GM19193 (cell line): ENCODE data around the gene MTFMT.

Experiments used
- POLR2A ChIP-seq: IDR thresholded peaks from 4 replicates; pipeline ENCODE4 v1.6.1; 2011; ENCODE audit not compliant: insufficient read depth, insufficient read length; ENCODE audit errors: extremely low read depth

Gene MTFMT

DNA sequence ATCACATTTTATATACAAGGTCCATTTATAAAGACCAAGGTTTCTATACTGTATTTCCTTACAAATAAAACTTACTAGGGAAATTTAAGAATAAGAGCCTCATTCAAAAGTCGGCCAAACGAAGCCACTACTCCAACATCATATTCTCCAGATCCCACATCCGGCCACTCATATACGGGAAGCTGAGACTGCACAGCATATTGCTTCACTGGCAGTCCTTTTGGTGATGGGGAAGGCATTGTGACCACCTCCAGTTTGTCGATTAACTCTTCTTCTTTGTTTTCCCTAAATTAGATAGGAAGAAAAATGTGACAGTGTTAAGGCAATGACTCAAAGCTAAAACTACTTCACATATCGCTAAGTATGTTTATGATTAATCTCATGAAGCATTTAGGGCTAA is 2.7 kb downstream of the MTFMT start:
- no peak for TF ChIP-seq POLR2A

DNA sequence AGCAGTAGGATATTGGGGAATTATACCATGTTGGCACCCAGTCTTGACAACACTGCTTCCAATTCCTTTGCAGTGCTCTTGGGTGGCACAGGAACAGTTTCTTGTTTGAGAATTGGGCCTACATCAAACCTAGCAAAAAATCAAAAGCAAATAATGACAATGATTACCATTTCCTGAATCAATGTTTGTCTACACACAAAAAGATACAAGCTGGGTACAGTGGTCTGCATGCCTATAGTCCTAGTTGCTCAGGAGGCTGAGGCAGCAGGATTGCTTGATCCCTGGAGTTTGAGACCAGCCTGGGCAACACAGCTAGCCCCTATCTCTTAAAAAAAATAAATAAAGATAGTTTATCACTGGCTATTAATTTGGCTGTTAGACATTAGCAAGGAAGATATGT is 8.0 kb downstream of the MTFMT start:
- no peak for TF ChIP-seq POLR2A

DNA sequence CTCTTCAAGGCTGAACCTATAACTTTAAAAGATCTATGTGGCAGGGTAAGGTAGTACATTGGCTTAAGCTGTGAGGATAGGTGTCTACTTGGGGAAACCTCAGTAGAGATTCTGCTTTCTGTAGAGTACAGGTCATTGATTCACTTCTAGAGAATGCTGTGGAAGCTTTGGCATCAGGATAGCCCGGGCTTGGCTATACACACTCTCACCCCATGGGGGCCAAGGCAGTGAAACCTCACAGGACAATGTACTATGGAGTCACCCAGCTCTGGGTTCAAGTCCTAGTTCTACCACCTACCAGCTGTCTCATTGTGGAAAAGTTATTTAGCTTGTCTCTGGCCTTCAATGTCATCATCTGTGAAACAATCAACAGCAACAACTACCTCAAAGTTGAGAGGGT is 9.0 kb downstream of the MTFMT start:
- no peak for TF ChIP-seq POLR2A

DNA sequence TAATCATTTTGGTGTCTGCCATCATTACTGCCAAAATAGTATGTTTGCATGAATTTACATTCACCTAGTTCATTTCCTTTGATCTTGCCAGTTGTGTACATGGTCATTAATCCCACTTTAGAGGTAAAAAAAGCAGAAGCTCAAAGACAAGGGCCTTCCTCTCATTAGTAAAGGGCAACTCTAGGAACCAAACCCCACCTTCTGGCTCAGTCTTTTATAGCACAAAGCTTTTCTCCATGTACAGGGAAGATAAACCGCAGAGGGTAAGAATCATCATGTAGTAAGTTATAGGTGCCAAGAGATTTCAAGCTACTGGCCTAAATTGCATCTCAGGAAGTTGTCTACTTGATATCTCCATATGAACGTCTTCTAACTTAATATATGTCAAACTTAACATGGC is 20.5 kb downstream of the MTFMT start:
- TF ChIP-seq POLR2A = no peak

DNA sequence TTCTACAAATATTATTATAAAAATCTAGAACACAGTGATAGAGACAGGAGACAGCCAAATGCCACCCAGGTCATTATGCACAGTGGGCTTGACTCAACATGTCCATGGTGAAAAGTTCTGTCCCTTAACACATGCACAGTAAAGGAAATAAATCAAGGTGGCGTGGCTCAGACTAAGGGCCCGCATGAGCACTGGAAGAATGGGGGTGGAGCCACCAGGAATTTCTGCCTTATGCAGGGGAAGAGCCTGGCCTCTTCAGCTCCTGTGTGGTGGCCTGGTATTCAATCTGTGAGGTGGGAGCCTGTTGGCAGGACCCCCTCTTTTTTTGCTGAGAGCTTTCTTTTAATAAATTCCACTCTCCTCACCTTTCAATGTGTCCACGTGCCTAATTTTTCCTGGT is 22.6 kb downstream of the MTFMT start:
- no peak for TF ChIP-seq POLR2A

DNA sequence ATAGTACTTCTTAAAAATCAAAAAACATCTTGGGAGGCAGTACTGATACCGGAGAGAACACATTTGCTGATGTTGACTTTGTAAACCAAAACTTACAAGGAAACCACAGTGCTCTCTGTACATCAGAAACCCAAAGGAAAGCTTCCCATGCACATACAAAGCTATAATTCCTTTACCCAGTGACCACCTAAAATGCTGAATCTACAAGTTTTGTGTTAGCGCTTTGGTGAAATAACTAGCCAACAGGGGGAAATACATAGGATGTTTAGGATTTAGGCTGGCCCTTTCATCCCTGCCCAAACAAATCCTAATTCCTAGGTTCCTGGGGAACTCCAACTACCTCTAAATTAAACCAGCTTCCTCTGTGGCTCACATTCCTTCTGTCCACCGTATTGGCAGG is 24.4 kb downstream of the MTFMT start:
- no peak for TF ChIP-seq POLR2A

DNA sequence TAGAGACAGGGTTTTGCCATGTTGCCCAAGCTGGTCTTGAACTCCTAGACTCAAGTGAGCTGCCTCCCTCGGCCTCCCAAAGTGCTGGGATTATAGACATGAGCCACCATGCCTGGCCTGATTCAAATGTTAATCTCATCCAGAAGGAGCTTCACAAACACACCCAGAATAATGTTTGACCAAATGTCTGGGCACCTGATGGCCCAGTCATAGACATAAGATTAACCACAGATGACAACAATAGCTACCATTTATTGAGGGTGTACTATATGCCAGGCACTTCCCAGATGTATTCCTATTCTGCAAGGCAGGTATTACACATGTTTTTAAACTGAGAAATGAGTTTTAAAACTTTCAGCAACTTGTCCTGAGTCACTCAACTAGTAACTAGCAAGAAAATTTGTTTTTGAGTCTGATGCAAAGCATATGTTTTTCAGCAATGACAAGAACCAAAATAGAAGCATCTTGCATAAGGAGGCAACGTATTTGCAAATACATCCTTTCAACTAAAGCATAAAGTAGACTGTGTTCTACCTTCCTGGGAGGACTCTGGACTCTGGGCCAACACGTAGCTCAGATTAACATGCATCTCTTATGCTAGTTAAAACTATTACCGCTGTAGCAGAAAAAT is 31.6 kb downstream of the MTFMT start:
- TF ChIP-seq POLR2A = no peak

DNA sequence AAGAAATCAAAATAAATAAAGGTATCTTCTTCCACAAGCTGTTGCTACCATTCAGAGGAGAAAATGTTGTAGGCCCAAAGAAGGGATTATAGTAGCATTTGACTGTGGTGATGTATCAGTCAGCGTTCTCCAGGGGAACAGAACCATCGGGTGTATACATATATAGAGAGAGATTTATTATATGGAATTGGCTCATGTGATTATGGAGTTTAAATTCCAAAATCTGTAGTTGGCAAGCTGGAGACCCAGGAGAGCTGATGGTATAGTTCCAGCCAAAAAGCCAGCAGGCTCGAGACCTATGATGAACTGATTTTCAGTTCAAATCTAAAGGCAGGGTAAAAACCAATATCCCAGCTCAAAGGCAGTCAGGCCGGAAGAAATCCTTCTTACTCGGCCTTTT is 32.4 kb downstream of the MTFMT start:
- TF ChIP-seq POLR2A = no peak

DNA sequence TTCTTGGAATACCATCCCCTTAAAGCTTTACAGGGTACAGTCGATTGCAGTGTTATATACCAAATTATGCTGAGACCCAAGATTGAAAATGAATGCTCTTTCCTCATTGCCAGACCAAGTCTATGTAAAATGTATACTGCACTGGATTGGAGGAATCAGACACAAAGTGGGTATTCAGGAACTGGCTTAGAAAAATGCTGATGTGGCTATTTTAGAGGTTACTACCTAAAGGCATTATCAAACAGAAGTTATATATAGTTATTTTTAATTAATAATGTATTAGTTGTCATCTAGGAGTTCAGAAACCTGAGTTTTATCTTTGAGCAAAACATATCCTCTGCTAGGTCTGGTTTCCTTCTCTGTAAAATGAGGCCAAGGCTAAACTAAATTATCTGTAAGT is 36.1 kb downstream of the MTFMT start:
- TF ChIP-seq POLR2A = no peak

DNA sequence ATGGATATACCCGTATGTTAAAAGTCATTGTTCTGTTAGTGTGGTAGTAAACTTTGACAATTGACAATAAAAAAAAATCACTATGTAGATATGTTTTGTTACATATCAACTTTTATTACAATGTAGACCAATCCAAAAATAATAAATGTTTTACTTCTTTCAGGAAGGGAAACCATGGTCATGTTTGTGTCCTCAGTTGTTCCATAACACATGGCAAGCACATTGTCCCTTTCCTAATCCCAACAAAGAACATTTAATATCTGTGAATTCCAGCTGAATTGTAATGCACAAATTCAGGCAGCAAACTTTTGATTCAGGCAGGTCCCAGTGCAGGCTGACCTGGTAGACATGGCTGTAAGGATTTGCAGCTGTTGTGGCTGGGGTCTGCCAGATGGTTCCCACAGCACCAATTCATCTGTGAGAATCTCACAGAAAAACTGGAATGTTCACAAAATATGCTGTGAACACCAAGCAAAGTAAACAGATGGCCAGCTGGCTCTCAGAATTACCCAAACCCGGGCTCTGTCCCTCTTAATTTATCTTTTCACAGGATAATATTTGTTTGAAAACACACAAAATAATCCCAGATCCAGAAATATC is 37.8 kb downstream of the MTFMT start:
- TF ChIP-seq POLR2A = no peak

DNA sequence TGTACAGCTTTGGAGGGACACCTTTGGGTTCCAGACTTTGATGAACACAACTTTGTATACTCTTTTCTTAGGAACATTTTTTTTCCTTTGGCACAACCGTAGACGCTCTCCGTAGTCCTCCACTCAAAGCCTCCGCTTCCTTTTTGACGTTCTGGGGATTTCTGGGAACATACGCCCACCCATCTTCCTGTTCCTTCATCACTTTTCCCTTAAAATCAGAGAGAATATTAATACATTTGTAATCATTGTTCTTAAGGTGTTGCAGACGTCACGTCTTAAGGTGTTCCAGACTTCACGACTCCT is 39.3 kb downstream of the MTFMT start:
- no peak for TF ChIP-seq POLR2A

DNA sequence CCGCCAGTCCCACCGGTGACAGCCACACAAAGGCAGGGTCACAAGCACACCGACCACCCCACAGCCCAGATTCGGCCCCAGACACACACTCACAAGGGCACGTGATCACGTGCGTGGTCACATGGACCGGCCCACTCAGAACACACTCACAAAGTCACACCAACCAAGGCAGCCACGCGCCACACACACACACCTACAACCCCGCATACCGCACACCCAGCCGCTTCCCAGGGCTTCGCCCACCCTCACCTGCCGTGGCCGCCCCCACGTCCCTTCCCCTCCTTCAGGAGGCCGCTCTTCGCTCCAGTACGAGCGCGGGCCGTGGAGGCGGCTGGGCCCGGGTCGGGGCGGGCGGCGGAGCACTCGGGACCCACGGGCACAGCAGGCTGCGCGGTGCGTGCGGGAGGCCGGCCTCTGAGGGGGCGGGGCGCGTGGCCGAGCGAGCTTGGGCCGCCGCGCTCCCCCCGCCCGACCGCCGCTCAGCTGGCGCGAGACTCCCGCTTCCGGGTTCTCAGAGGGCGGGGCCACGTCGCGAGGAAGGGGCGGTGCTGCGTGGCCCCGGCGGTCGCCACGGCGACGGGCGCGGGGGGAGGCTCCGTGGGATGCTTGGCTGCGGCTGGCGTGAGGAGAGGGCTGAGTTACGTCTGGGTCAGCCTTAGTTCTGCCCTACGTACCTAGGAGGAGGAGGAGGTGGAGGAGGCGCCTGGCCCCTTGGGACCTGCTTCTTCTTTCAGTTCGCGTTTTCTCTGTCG is 39.8 kb downstream of the MTFMT start, which contains the start of gene SPG21:
Gene SPG21, minus strand, starts transcription at position 499 of the 752 bp plus-strand sequence. CDS start 6,345 bp downstream, outside the sequence.
- TF ChIP-seq POLR2A = peak; percentile 67

DNA sequence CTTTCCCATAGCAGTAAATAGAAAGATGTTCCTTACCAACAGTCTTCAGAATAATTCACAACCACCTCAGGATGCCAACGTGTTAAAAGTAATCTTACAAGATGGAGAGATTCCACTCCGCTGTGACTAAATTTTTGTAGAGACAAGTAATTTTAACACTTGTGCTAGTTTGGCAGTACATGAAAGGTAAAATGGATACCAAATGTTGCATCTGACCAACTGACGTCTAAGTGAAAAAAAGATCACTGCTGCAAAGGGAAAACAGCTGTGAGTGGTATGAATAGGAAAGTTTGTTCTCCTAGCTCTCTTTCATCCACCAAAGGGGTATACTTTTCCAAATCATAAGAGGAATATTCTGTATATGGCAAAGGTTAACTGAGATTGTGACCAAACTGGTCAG is 42.3 kb downstream of the MTFMT start:
- no peak for TF ChIP-seq POLR2A

DNA sequence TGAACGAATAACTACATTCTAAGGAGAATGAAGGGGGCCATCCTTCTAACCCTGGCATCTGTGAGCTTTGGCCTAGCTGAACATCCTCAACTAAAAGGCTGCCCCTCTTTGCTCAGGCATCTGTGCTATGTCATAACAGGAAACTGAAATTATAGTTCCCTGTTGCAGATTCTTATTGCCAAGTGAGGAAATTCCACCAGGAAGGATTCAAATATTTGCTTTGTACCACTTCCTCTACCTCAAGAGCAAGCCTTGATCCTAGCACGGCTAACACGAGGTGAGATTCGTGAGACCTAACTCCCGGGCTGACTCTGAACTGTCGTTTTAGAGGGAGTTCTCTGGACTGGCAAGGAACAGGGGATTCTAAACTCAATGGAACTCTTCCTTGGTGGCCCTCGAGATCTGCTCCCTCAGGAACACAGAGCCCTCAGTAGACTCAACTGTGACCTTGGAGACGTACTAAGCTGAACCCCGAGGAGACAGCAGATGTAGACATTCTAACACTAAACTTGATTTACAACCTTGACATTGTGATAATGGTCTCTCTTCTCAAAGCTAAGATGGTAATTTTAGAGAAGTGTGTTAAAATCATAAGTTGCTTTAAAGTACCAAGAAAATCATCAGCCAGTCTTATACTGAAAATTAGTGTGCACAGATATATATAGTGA is 43.9 kb downstream of the MTFMT start:
- TF ChIP-seq POLR2A = no peak

DNA sequence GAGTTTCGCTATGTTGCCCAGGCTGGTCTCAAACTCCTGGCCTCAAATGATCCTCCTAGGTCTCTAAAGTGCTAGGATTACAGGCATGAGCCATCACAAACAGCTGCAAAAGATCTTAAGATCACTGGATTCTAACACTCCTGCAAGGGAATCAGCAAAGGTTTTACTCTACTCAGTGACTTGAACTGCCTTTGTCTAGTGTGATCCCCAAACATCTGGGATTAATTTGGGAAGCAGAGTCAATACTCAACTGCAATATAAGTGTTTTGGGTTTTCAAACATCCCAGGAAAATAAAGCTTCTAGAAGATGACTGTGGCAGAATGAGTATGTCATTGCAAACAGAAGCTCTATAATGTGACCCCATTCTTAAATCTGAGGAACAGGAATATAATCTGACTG is 47.0 kb downstream of the MTFMT start:
- TF ChIP-seq POLR2A = no peak
